HCT116 (cell line): ENCODE measurements around the gene SMYD4. TPM values are rescaled to one million over a fixed set of nuclear protein-coding genes. Genes with fewer than 3 reads are reported as not detected.

Experiments used
- ATAC-seq: fragments of 200-7000 bp; cut with Tn5 transposase; 2 replicates; pipeline ENCODE4 v1.9.1; 2020; ENCODE audit warnings: mild to moderate bottlenecking, moderate library complexity
- BruUV-seq: library from RNA; stranded (reverse); fragments of 400-500 nt; replicated peaks from 2 replicates; lab custom pipeline; 2021; lab: Mats Ljungman, UMichigan
- CTCF ChIA-PET: fragments of 300-600 bp; sonication (Branson Sonifier 250); formaldehyde crosslinking; loops from one replicate; lab custom pipeline; 2021; ENCODE audit warnings: antibody characterized with exemption; lab: Charles Lee
- POLR2A ChIA-PET: fragments of 300-600, 350-600 bp; sonication (Branson Sonifier 250); formaldehyde crosslinking; loops from one replicate; lab custom pipeline; 2021; ENCODE audit warnings: antibody characterized with exemption; lab: Charles Lee
- RAD21 ChIA-PET, 2 experiments: fragments of 300-600 bp; sonication (Branson Sonifier 250); formaldehyde crosslinking; loops; one replicate each; lab custom pipeline; 2023; ENCODE audit warnings: low total read pairs in 2 of 2; ENCODE audit not compliant: uncharacterized antibody in 2 of 2, unreplicated experiment in 2 of 2, low non-redundant PET in 1 of 2; lab: Charles Lee
- DNase-seq: peaks from one replicate; pipeline ENCODE4 v3.0.0-alpha.2; 2010; ENCODE audit warnings: low read depth, low spot score
- H2AFZ ChIP-seq: fragments of 200-600 bp; shearing (Covaris generic), sonication (generic); 2 replicates; pipeline ENCODE4 v1.6.1; 2017; ENCODE audit warnings: low read depth, mixed run types, mixed read lengths, antibody characterized with exemption, low read length; ENCODE audit not compliant: poor library complexity, severe bottlenecking
- H3K27ac ChIP-seq: 2 replicates; pipeline ENCODE4 v1.5.1; 2012; ENCODE audit warnings: low read depth, low read length
- H3K27me3 ChIP-seq: fragments of 200-600 bp; sonication (generic); 2 replicates; pipeline ENCODE4 v1.6.1; 2016; ENCODE audit warnings: mixed run types, low read length, mixed read lengths; ENCODE audit not compliant: insufficient read depth
- H3K36me3 ChIP-seq, 2 experiments: fragments of 200-500 bp in 1 of 2; fragments of 200-600 bp in 1 of 2; sonication (Bioruptor generic) in 1 of 2; sonication (generic) in 1 of 2; 2 replicates each; pipeline versions ENCODE4 v1.5.1 to v1.6.1; 2014 to 2016; ENCODE audit warnings: low read length in 2 of 2, inconsistent platforms in 1 of 2, mixed read lengths in 1 of 2, mixed run types in 1 of 2; ENCODE audit not compliant: insufficient read depth in 2 of 2, control insufficient read depth in 1 of 2
- H3K4me1 ChIP-seq, 2 experiments: fragments of 200-600 bp in 1 of 2; sonication (generic) in 1 of 2; 2 replicates each; pipeline versions ENCODE4 v1.5.1 to v1.6.1; 2012 to 2017; ENCODE audit warnings: low read length in 2 of 2, inconsistent platforms in 1 of 2, mild to moderate bottlenecking in 1 of 2, mixed read lengths in 1 of 2, mixed run types in 1 of 2, moderate library complexity in 1 of 2; ENCODE audit not compliant: insufficient read depth in 2 of 2, control insufficient read depth in 1 of 2
- H3K4me2 ChIP-seq: fragments of 200-600 bp; sonication (generic); 2 replicates; pipeline ENCODE4 v1.6.1; 2017; ENCODE audit warnings: mixed run types, low read length, mixed read lengths
- H3K4me3 ChIP-seq, 2 experiments: fragments of 200-600 bp in 1 of 2; sonication (generic) in 1 of 2; replicated peaks in 1 of 2; 2 replicates each; pipeline ENCODE4 v1.5.1; 2011 to 2016; ENCODE audit warnings: low read length in 2 of 2, control low read depth in 1 of 2, low read depth in 1 of 2, mild to moderate bottlenecking in 1 of 2, mixed read lengths in 1 of 2, mixed run types in 1 of 2
- H3K79me2 ChIP-seq: fragments of 200-600 bp; sonication (generic); 2 replicates; pipeline ENCODE4 v1.6.1; 2017; ENCODE audit warnings: mild to moderate bottlenecking, mixed run types, low read length, moderate library complexity, mixed read lengths; ENCODE audit not compliant: insufficient read depth
- H3K9ac ChIP-seq: fragments of 200-600 bp; sonication (generic); 2 replicates; pipeline ENCODE4 v1.6.1; 2016; ENCODE audit warnings: low read length, mixed read lengths
- H3K9me2 ChIP-seq: fragments of 200-600 bp; sonication (generic), shearing (Covaris generic); 2 replicates; pipeline ENCODE4 v1.6.1; 2017; ENCODE audit warnings: mixed run types, mild to moderate bottlenecking, moderate library complexity; ENCODE audit not compliant: insufficient read depth
- H3K9me3 ChIP-seq, 2 experiments: fragments of 200-500 bp in 1 of 2; fragments of 200-600 bp in 1 of 2; sonication (Bioruptor generic) in 1 of 2; sonication (generic) in 1 of 2; 2 replicates each; pipeline ENCODE4 v1.6.1; 2014 to 2017; ENCODE audit warnings: low read length in 2 of 2, mixed read lengths in 2 of 2, inconsistent platforms in 1 of 2, low read depth in 1 of 2, mild to moderate bottlenecking in 1 of 2, mixed run types in 1 of 2, moderate library complexity in 1 of 2; ENCODE audit not compliant: control insufficient read depth in 1 of 2, insufficient read depth in 1 of 2
- H4K20me1 ChIP-seq: fragments of 200-600 bp; sonication (generic), shearing (Covaris generic); 2 replicates; pipeline ENCODE4 v1.6.1; 2017; ENCODE audit warnings: mixed run types, mild to moderate bottlenecking, moderate library complexity; ENCODE audit not compliant: insufficient read depth
- ATF3 ChIP-seq: IDR thresholded peaks from 2 replicates; pipeline ENCODE4 v1.6.1; 2012
- CBX3 ChIP-seq: IDR thresholded peaks from 2 replicates; pipeline ENCODE4 v1.6.1; 2012; ENCODE audit warnings: low read depth
- CTCF ChIP-seq, 3 experiments: fragments of 200-600 bp in 1 of 3; sonication (generic) in 1 of 3; IDR thresholded peaks in 2 of 3; conservative IDR thresholded peaks in 1 of 3; 2 replicates each; pipeline ENCODE4 v1.5.1; 2012 to 2017; ENCODE audit warnings: low read depth in 2 of 3, low read length in 2 of 3, antibody characterized with exemption in 1 of 3, borderline replicate concordance in 1 of 3, control low read depth in 1 of 3, mild to moderate bottlenecking in 1 of 3, mixed read lengths in 1 of 3, mixed run types in 1 of 3, moderate library complexity in 1 of 3; ENCODE audit not compliant: insufficient read depth in 1 of 3
- ELF1 ChIP-seq: IDR thresholded peaks from 2 replicates; pipeline ENCODE4 v1.6.1; 2012; ENCODE audit warnings: low read depth, borderline replicate concordance
- EZH2 ChIP-seq: fragments of 200-600 bp; sonication (generic); IDR thresholded peaks from 2 replicates; pipeline ENCODE4 v1.6.1; 2017; ENCODE audit warnings: antibody characterized with exemption, mixed run types
- EZH2phosphoT487 ChIP-seq: fragments of 200-600 bp; IDR thresholded peaks from 2 replicates; pipeline ENCODE4 v1.6.1; 2018; ENCODE audit warnings: antibody characterized with exemption, borderline replicate concordance
- FOSL1 ChIP-seq: IDR thresholded peaks from 2 replicates; pipeline ENCODE4 v1.6.1; 2012; ENCODE audit warnings: low read depth
- JUND ChIP-seq: IDR thresholded peaks from 2 replicates; pipeline ENCODE4 v1.6.1; 2012
- MAX ChIP-seq: IDR thresholded peaks from 2 replicates; pipeline ENCODE4 v1.6.1; 2012
- POLR2AphosphoS5 ChIP-seq: IDR thresholded peaks from 2 replicates; pipeline ENCODE4 v1.6.1; 2011; ENCODE audit warnings: mild to moderate bottlenecking, low read depth, low read length, moderate library complexity
- RAD21 ChIP-seq: IDR thresholded peaks from 2 replicates; pipeline ENCODE4 v1.6.1; 2012; ENCODE audit warnings: low read depth, mild to moderate bottlenecking
- SIN3A ChIP-seq: IDR thresholded peaks from 2 replicates; pipeline ENCODE4 v1.6.1; 2012; ENCODE audit warnings: low read depth
- SP1 ChIP-seq: IDR thresholded peaks from 2 replicates; pipeline ENCODE4 v1.6.1; 2012; ENCODE audit warnings: low read depth
- SRF ChIP-seq: IDR thresholded peaks from 2 replicates; pipeline ENCODE4 v1.6.1; 2012; ENCODE audit warnings: low read depth
- YY1 ChIP-seq: IDR thresholded peaks from 2 replicates; pipeline ENCODE4 v1.6.1; 2011; ENCODE audit warnings: low read length, low read depth, moderate library complexity, mild to moderate bottlenecking; ENCODE audit not compliant: insufficient replicate concordance; ENCODE audit errors: extremely low read depth
- ZBTB33 ChIP-seq: IDR thresholded peaks from 2 replicates; pipeline ENCODE4 v1.6.1; 2011; ENCODE audit warnings: mild to moderate bottlenecking, low read length, moderate library complexity; ENCODE audit not compliant: insufficient replicate concordance; ENCODE audit errors: extremely low read depth
- ZFX ChIP-seq: fragments of 450-650 bp; IDR thresholded peaks from 2 replicates; pipeline ENCODE4 v1.6.1; 2017
- ZNF274 ChIP-seq: fragments of 200-500 bp; sonication (Bioruptor generic); IDR thresholded peaks from 2 replicates; pipeline ENCODE4 v1.6.1; 2014; ENCODE audit warnings: mild to moderate bottlenecking, low read depth, low read length, inconsistent platforms
- intact Hi-C: fragments of 100-400 bp; cut with micrococcal nuclease; formaldehyde crosslinking; loops from 2 replicates; pipeline ENCODE4 v1.10.0; 2022
- total RNA-seq: library from RNA; stranded (reverse); gene quantifications from one replicate; pipeline ENCODE4 v1.2.1, GENCODE V29; 2021; ENCODE audit not compliant: unreplicated experiment

SMYD4 gene
- total RNA-seq, 1 experiment from 2014 or later = 16.9 TPM

- ATAC-seq = no peak
- CTCF ChIA-PET = interaction anchor here (0.7 to 0.9 kb wide), 2 partner anchors 10 to 12 kb away, joined by 3 read pairs; no protein-coding TSS in a partner anchor
- H3K9me3 ChIP-seq = no peaks in the 10 kb centered on the region
Measured at GRCh38 chr17:1765576-1765975, 64.1 kb downstream of the SMYD4 start.

More at GRCh38 chr17:1765576-1765975, 64.1 kb downstream of the SMYD4 start:
- peaks cover 2 to 16% of the 10 kb centered on the region in 2 experiments; a peak in 3 of 4 replicates for H3K4me1 ChIP-seq
- POLR2A ChIA-PET = interaction anchor here (0.7 kb wide), 1 partner anchor 551 kb away, joined by 5 read pairs; no protein-coding TSS in a partner anchor
- TF ChIP-seq ZBTB33 = no peak
- TF ChIP-seq JUND = no peak
- TF ChIP-seq SRF = no peak
- TF ChIP-seq ATF3 = no peak
- no peak for TF ChIP-seq EZH2
- no peak for TF ChIP-seq CTCF (IDR thresholded peaks at IDR 0.05 in 2 of 3, conservative IDR thresholded peaks at IDR 0.05 in 1 of 3; ENCODE audit: borderline replicate concordance in 1 of 3, insufficient read depth in 1 of 3, low read depth in 2 of 3, low read length in 2 of 3)
- no peak for TF ChIP-seq MAX
- no peak for TF ChIP-seq RAD21
- TF ChIP-seq ZNF274 = no peak
- TF ChIP-seq CBX3 = no peak
- TF ChIP-seq ELF1 = no peak
- no peak for TF ChIP-seq SIN3A
- TF ChIP-seq FOSL1 = no peak
- TF ChIP-seq SP1 = no peak
- TF ChIP-seq ZFX = no peak
- TF ChIP-seq YY1 = no peak
- no peak for TF ChIP-seq EZH2phosphoT487
- TF ChIP-seq POLR2AphosphoS5 = no peak
- TF ChIP-seq, all 23 proteins: peak for 0
- Histone ChIP-seq H3K27me3 (no peaks in the 10 kb centered on the region), H3K79me2 (no peaks in the 10 kb centered on the region), H2AFZ (no peak overlapping the region), H3K36me3 (no peaks in the 10 kb centered on the region), H3K27ac (no peak overlapping the region), H3K4me3 (no peak overlapping the region), H3K9me2 (no peaks in the 10 kb centered on the region), H3K9ac (no peak overlapping the region), H3K4me2 (no peak overlapping the region), H4K20me1 (no peaks in the 10 kb centered on the region)
- intact Hi-C loops = loop anchor here (5.0 kb wide), 1 partner anchor 43 kb away; the partner anchor contains the start of gene WDR81
- no TSS peak for BruUV-seq
- DNase-seq = no peak
- RAD21 ChIA-PET = no interaction called here
